Left ventricle myocardium inferior (tissue), 1 donor: ENCODE measurements around the gene SYNPO2. TPM values are rescaled to one million over a fixed set of nuclear protein-coding genes. Genes with fewer than 3 reads are reported as not detected.
A peak's percentile ranks its signal among the peaks of the same experiment; 100 is the strongest.

ENCODE experiments used
- DNase-seq: peaks from one replicate; pipeline ENCODE4 v3.0.0-alpha.2; 2020
- H3K27ac ChIP-seq: fragments of 200-600 bp; replicated peaks from 2 replicates; pipeline ENCODE4 v1.8.0; 2021
- H3K27me3 ChIP-seq: fragments of 200-600 bp; 2 replicates; pipeline ENCODE4 v1.8.0; 2021; ENCODE audit warnings: low read depth
- H3K36me3 ChIP-seq: fragments of 200-600 bp; 2 replicates; pipeline ENCODE4 v1.8.0; 2021
- H3K4me1 ChIP-seq: fragments of 200-600 bp; 2 replicates; pipeline ENCODE4 v1.8.0; 2021
- H3K4me3 ChIP-seq: fragments of 200-600 bp; 2 replicates; pipeline ENCODE4 v1.8.0; 2021; ENCODE audit warnings: mild to moderate bottlenecking, moderate library complexity
- H3K9me3 ChIP-seq: fragments of 200-600 bp; replicated peaks from 2 replicates; pipeline ENCODE4 v1.8.0; 2021
- intact Hi-C: fragments of 100-400 bp; cut with micrococcal nuclease; formaldehyde crosslinking; loops from one replicate; pipeline ENCODE4 v1.11.0; 2022
- total RNA-seq: library from RNA; stranded (reverse); fragmentation: NEBNext Ultra II Directional; extraction: Animal tissue kit (Norgen Biotek cat#: 25700); gene quantifications from one replicate; pipeline ENCODE4 v1.2.1, GENCODE V29; 2021
- TF ChIP-seq, protein P1 (sequence below): fragments of 200-600 bp; IDR thresholded peaks from 2 replicates; pipeline ENCODE4 v1.8.0; 2021; ENCODE audit warnings: antibody characterized with exemption, mild to moderate bottlenecking, borderline replicate concordance
- donor health status: DM: no; HTN: yes; CAD: no; lungs with severe emphysema.

The SYNPO2 gene
- total RNA-seq, 1 donor from 2014 or later, result 239 TPM

DNA sequence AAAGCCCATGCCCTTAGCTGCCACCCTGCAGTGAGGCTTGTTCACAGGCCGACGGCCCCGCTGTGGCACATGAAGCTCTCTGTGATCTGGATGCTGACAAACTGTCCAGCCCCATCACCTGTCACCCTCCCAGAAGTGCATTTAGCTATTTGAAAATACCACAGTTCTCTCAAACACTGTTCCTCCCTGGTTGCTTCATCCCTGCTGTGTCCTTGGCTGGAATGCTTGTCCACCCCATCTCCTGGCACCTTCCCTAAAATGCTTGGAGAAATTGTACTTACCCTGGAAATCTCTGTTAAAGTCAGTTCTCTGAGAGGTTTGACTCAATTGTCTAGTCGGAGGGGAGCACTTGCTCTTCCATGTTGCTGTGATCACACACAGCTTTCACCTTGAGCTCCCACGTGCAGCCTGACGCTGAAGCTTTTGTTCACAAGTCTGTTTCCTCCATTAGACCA, 10.1 kb downstream of the SYNPO2 start:
- no peaks in the 10 kb centered on the region for H3K36me3 ChIP-seq
- intact Hi-C loops, result no loop called here
- peak overlapping the region; percentile 13 for H3K4me3 ChIP-seq
- DNase-seq, result peak; percentile 74
- H3K27me3 ChIP-seq, result no peaks in the 10 kb centered on the region
- TF ChIP-seq, protein P1, sequence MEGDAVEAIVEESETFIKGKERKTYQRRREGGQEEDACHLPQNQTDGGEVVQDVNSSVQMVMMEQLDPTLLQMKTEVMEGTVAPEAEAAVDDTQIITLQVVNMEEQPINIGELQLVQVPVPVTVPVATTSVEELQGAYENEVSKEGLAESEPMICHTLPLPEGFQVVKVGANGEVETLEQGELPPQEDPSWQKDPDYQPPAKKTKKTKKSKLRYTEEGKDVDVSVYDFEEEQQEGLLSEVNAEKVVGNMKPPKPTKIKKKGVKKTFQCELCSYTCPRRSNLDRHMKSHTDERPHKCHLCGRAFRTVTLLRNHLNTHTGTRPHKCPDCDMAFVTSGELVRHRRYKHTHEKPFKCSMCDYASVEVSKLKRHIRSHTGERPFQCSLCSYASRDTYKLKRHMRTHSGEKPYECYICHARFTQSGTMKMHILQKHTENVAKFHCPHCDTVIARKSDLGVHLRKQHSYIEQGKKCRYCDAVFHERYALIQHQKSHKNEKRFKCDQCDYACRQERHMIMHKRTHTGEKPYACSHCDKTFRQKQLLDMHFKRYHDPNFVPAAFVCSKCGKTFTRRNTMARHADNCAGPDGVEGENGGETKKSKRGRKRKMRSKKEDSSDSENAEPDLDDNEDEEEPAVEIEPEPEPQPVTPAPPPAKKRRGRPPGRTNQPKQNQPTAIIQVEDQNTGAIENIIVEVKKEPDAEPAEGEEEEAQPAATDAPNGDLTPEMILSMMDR, result no peak
- peak overlapping the region; percentile 88 for H3K27ac ChIP-seq
- H3K9me3 ChIP-seq, result no peaks in the 10 kb centered on the region
- peaks cover 86% of the 10 kb centered on the region for H3K4me1 ChIP-seq

DNA sequence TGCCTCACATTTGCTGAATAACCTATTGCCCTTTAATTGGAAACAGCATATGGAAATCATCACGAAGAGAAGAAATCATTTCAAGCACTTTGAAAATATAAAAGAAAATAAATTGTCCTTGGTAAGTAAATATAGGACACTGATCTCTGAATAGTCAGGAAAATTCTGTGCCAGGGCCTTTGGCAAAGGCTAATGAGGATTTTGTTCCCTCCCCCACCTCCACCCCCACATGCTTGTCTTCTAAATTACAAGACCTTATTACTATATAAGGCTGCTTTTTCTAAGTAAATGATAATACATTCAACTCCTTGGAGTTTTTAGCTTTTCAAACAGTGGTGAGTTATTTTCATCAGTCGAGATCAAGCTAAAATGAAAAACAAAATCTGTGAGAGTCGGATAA, 15.8 kb downstream of the SYNPO2 start:
- TF ChIP-seq, protein P1, result no peak
- Histone ChIP-seq H3K27ac (peak overlapping the region; percentile 88), H3K9me3 (no peaks in the 10 kb centered on the region), H3K36me3 (no peaks in the 10 kb centered on the region), H3K27me3 (no peaks in the 10 kb centered on the region), H3K4me3 (peak overlapping the region; percentile 26), H3K4me1 (peaks cover 92% of the 10 kb centered on the region)
- intact Hi-C loops, result no loop called here
- DNase-seq, result no peak

DNA sequence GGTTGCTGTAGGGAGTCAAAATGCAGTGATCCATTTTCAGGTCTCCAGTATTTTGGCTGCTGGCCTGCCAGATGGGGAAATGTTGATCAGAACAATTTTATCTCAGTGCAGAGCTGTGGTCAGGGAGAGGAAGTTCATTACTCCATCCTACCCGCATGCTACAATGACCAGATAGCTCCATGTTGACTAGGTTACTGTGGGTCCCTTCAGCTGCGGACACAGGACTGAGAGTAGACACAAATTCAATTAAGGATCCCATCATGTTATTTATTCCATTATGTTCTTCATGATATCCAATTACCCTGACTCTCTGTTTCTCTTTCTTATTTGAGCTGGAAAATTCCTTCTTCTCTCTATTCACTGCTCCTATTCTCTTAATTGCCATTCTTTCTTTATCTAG, 16.3 kb downstream of the SYNPO2 start:
- no peaks in the 10 kb centered on the region for H3K9me3 ChIP-seq
- no peak for DNase-seq

DNA sequence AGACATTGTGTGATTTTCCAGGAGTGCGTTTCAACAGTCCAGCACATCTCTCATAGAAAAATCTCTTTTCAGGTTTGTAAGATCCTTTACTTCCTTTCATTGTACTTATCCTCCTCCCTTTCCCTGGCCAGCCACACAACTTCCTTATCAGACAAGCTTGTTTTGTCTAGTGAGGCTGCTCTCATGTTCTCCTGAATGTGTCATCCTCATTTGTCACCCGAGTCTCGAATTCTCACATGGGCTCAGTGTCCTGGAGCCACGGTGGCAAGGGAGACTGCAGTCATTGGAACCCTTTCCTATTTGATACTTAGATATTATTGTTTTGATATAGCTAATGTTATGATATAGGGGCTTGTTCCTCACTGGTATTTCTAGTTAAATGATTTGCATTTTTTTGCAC, 16.9 kb downstream of the SYNPO2 start:
- Histone ChIP-seq H3K4me1 (peaks cover 90% of the 10 kb centered on the region), H3K27me3 (no peaks in the 10 kb centered on the region), H3K36me3 (no peaks in the 10 kb centered on the region), H3K27ac (peak overlapping the region; percentile 88), H3K9me3 (no peaks in the 10 kb centered on the region), H3K4me3 (peak overlapping the region; percentile 26)
- intact Hi-C loops, result no loop called here
- no peak for DNase-seq
- TF ChIP-seq, protein P1, result no peak

More for the DNA sequence above, 16.3 kb downstream of the SYNPO2 start:
- Histone ChIP-seq H3K4me1 (peaks cover 90% of the 10 kb centered on the region), H3K27ac (peak overlapping the region; percentile 88), H3K4me3 (peak overlapping the region; percentile 26), H3K27me3 (no peaks in the 10 kb centered on the region), H3K36me3 (no peaks in the 10 kb centered on the region)
- intact Hi-C loops, result no loop called here
- TF ChIP-seq, protein P1, result no peak

DNA sequence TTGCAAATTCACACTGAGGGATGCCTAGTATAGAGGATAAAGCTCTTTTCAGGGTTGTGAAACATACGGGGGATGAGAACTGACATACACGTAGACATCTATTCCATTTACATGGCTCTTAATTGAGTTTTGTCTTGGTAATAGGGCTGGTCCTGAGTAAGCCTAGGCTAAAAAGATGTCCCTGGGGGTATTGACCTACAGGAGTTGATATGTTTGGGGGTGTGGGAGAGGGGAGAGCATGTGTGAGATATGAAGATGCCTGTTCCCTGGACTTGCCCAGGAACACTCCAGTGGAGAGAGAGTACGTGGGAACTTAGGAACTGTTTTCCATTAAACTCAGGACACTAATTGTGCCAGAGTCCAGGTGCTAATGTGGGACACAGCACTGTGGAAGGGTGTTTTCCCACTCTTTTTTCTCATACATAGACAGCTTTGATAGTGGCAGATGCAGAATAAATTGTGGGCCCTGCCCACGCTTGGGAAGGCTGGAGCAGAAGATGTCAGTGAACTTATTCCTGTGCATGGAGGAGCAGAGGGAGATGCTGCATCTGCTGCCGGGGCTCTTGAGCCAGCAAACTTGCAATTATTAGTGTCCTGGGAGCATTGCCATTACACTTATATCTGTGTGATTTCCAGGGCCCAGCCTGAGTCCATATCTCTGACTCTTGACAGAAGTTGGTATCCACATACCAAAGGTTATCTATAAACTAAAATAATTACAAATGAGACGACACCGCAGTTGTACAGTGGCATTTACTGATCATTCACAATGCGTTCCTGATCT, 20.7 kb downstream of the SYNPO2 start:
- Histone ChIP-seq H3K27me3 (no peaks in the 10 kb centered on the region), H3K9me3 (no peaks in the 10 kb centered on the region), H3K27ac (peak overlapping the region; percentile 88), H3K36me3 (no peaks in the 10 kb centered on the region), H3K4me3 (peak overlapping the region; percentile 34), H3K4me1 (peaks cover 82% of the 10 kb centered on the region)
- DNase-seq, result peak; percentile 26
- intact Hi-C loops, result no loop called here
- TF ChIP-seq, protein P1, result no peak
